Rectal smooth muscle tissue (tissue), 1 donor: Measurements from ENCODE around the gene MGME1.

ENCODE experiments used
- H3K27ac ChIP-seq: one replicate; pipeline ENCODE4 v1.7.0; 2013; ENCODE audit warnings: low read depth, low read length, inconsistent platforms
- H3K27me3 ChIP-seq: one replicate; pipeline ENCODE4 v1.7.0; 2013; ENCODE audit warnings: low read length; ENCODE audit not compliant: control insufficient read depth, insufficient read depth
- H3K36me3 ChIP-seq: one replicate; pipeline ENCODE4 v1.7.0; 2013; ENCODE audit warnings: low read length; ENCODE audit not compliant: control insufficient read depth, insufficient read depth
- H3K4me1 ChIP-seq: one replicate; pipeline ENCODE4 v1.7.0; 2013; ENCODE audit warnings: low read length; ENCODE audit not compliant: control insufficient read depth, insufficient read depth
- H3K4me3 ChIP-seq: one replicate; pipeline ENCODE4 v1.7.0; 2013; ENCODE audit warnings: low read length
- H3K9ac ChIP-seq: one replicate; pipeline ENCODE4 v1.7.0; 2013; ENCODE audit warnings: low read length

Gene MGME1

DNA sequence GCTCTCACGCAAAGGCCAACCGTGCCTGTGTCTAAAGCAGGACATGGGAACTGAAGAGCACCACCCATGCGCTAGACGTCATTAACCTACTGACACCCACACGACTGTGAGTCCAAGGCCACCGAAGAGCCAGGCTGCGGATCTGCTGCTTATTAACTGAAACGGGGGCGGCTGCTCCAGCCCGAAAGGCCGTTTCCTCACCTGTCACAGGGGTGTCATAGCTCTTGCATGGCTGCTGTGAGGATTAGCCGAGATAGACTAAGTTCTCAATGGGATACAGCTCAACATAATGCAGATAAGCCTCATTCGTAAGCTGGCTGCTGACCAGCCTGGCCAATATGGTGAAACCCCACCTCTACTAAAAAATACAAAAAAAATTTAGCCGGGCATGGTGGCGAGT, 62.2 kb downstream of the MGME1 start:
- no peaks in the 10 kb centered on the region for H3K27me3 ChIP-seq
- H3K27ac ChIP-seq: no peak overlapping the region
- no peaks in the 10 kb centered on the region for H3K4me1 ChIP-seq
- no peak overlapping the region for H3K4me3 ChIP-seq
- no peaks in the 10 kb centered on the region for H3K36me3 ChIP-seq
- no peak overlapping the region for H3K9ac ChIP-seq

DNA sequence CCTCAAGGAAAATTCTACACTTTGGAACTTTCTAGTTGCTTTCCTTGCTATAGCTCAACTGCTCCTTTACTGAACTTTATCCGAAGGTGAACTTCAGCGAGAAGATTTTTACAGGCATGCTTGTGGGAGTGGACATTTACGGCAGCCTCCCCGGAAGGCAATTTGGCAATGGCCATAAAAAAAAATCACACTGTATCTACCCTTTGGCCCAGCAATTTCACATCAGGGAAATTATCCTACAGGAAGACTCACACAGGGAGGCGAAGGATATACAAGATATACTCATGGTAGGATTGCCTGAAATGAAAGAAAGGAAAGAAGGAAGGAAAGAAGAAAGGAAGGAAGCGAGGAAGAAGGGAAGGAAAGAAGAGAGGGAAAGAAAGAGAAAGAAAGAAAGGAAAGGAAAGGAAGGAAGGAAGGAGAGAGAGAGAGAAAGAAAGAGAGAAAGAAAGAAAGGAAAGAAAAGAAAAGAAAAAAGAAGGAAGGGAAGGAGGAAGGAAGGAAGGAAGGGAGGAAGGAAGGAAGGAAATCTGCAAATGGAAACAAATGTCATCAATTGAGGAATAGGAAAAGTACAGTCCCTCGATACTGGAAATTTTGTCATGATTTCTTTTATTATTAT, 63.2 kb downstream of the MGME1 start:
- Histone ChIP-seq H3K4me3 (no peak overlapping the region), H3K36me3 (no peaks in the 10 kb centered on the region), H3K9ac (no peak overlapping the region), H3K4me1 (no peaks in the 10 kb centered on the region), H3K27ac (no peak overlapping the region), H3K27me3 (no peaks in the 10 kb centered on the region)

DNA sequence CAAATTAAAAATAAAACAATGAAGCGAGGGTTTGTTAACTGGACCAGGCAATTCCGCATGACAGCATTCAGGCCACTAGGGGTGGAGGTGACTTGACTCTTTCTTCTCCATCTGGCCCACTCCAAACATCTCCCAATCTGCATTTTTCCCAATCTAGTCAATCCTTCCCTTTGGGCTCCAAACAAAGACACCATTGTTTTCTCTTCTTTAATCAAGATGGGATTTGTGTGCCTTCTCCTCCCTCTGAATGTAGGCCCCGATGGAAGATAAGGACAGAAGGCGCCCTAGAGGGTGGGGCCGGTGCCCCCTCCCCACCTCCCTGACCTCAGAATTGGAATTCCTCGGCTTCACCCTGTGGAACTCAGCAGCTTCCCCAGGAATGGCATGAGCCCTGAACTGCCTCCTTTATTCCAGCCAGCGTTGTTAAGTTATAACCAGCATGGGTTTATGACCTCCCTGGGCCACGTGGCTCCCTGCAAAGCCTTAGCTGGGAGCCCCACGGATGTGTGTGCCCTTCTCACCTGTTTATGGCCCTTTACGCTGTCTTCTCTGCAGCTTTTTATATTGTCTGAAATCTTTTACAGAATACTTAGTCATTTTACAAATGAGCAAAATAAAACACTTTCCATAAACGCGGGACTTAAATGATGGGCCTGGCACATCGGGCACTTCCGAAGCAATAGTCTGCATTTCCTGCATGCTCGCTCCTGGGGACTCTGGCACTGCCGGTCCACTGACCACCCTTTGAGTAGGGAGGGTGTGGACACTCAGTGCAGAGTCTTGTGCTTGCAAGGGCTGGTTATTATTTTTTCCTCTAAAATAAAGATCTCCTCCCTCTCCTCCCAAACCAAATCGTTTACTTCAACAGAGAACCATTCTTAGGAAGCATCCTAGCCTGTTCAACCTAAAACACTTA, 64.4 kb downstream of the MGME1 start:
- Histone ChIP-seq H3K27ac (no peak overlapping the region), H3K27me3 (no peaks in the 10 kb centered on the region), H3K4me1 (no peaks in the 10 kb centered on the region), H3K4me3 (no peak overlapping the region), H3K9ac (no peak overlapping the region), H3K36me3 (no peaks in the 10 kb centered on the region)

DNA sequence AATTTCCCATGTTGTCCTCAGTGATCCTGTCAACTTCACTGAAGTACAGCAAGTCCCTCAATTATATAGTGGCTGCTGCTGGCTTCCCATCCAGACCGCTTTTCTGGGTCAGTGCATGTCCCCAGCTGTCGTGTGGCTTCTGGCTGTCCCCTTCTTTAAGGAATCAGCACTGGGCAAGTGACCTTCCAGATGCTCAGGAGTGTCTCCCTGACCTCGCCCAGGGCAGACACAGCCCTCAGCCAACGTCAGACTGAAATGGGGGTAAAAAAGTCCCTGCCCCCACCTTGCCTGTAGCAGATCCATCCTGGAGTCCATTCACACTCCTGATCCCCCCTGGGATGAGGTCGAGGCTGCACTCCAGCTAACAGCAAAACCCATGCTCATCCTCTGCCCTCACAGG, 65.2 kb downstream of the MGME1 start:
- Histone ChIP-seq H3K4me3 (no peak overlapping the region), H3K27me3 (no peaks in the 10 kb centered on the region), H3K36me3 (peaks cover 2% of the 10 kb centered on the region), H3K27ac (no peak overlapping the region), H3K9ac (no peak overlapping the region), H3K4me1 (no peaks in the 10 kb centered on the region)

DNA sequence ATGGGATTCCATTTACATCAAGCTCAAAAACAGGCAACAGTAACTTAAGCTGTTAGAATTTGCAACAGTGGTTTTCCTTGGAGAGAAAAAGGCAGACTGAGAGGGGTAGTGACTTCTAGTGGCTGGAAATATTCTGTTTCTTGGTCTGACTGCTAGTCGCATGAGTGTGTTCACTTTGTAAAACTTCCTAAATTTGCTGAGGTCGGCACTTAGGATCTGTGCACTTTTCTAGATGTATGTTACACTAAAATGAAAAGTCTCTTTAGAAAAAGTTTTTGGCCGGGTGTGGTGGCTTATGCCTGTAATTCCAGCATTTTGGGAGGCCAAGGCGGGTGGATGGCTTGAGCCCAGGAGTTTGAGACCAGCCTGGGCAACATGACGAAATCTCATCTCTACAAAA, 70.2 kb downstream of the MGME1 start:
- Histone ChIP-seq H3K27ac (no peak overlapping the region), H3K4me1 (no peaks in the 10 kb centered on the region), H3K9ac (no peak overlapping the region), H3K4me3 (no peak overlapping the region), H3K36me3 (peaks cover 2% of the 10 kb centered on the region), H3K27me3 (no peaks in the 10 kb centered on the region)
